Measurements from ENCODE around the gene RBMS3.

GRCh38 chr3:29312395-29312794 is 31.5 kb downstream of the RBMS3 start:
- no peak for TF ChIP-seq CTCF (IDR thresholded peaks at IDR 0.05)
- TF ChIP-seq POLR2A (IDR thresholded peaks at IDR 0.05): no peak
